Retina (tissue), 1 donor: ENCODE measurements around the gene CHRNE.

Source experiments
- DNase-seq: peaks from one replicate; pipeline ENCODE4 v3.0.0-alpha.2; 2016

The CHRNE gene

DNA sequence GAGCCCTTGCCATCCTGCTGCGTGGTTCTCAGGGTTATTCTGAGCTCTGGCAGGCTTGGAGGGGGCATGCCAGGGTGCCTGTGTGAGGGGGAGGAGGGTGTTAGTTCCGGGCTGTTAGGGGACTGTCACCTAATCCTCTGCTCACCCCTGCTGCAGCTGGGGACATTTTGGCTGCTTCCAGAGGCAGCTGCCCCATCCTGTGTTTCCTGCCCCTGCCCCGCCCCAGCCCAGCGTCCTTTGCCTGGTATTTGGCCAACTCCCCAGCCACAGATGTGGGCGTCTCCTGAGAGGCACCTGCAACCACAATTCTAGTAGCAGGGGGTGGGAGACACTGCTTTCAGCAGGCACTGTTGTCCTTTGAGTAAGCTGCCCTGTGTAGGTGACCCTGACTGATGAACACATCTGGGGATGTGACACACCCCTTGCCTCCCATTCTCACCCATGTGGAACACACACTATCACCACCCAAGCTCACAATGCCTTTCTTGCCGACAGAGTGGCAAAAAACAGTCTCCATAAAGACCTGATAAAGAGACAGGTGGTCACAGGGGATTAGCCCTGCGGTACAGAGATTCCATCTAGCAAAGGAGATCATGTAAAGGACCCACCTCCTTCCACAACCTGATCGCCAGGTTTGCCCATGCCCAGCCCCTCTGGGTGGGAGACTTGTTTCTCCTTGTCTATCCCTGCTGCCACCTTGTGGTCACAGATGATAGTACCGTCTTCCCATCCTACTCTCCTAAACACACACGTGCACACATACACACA, at the start of gene CHRNE:
CHRNE (minus strand) TSS at position 48 of the 768 bp plus-strand sequence; CDS start at position 13, 35 bp downstream.
- peak; percentile 80 for DNase-seq

DNA sequence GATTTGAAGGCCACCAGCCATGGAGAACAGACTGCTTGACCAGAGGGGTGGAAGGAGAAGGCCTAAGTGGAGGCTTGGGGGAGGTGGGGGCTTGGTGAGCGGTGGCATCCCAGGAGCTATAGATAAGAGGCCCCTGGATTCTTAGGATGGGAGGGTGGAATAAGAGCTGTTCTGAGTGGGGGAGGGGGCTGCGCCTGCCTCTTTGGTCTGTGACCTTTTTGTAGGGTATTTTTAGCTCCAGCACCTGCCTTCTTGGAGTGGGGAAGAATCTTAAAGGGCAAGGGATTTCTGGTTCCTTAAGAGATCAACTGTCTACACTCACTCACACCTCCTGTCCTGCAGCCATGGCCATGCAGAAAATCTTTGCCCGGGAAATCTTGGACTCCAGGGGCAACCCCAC, 48.6 kb upstream of the CHRNE start:
- no peak for DNase-seq

DNA sequence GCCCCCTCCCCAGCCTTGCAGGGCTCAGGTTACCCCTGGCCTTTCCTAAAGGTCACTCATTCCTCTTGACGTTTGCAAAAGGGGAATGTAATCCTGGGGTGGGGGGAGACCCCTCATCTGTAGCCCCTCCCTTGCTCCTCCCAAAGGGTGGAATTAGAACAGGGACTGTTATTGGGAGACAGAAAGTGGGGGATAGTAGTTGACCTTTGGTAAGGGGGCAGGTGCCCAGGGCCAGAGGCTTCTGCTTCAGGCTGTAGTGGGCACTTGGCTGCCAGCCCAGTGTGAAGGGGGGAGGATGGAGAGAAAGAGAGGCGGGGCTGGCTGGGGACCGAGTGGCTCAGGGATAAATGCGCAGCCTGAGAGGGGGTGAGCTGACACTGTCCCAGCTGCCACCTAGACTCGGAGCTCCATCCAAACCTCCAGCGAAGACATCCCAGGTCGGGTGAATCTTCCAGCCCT, 47.9 kb upstream of the CHRNE start, which contains the start of gene ENO3:
ENO3 (plus strand) TSS at position 374 of the 459 bp plus-strand sequence. CDS start 711 bp downstream, outside the sequence.
- DNase-seq = peak; percentile 24

- DNase-seq = peak; percentile 62
Measured at GRCh38 chr17:4950075-4950745, 47.3 kb upstream of the CHRNE start.

GRCh38 chr17:4949321-4950074, 46.6 kb upstream of the CHRNE start:
- peak; percentile 73 for DNase-seq

GRCh38 chr17:4948931-4949320, 46.0 kb upstream of the CHRNE start:
- DNase-seq = peak; percentile 92

- peak; percentile 86 for DNase-seq
Measured at GRCh38 chr17:4948166-4948930, 45.5 kb upstream of the CHRNE start, which contains the start of gene PFN1. Gene PFN1 (minus strand): TSS chr17:4948530. CDS start chr17:4948394, 136 bp downstream.

DNA sequence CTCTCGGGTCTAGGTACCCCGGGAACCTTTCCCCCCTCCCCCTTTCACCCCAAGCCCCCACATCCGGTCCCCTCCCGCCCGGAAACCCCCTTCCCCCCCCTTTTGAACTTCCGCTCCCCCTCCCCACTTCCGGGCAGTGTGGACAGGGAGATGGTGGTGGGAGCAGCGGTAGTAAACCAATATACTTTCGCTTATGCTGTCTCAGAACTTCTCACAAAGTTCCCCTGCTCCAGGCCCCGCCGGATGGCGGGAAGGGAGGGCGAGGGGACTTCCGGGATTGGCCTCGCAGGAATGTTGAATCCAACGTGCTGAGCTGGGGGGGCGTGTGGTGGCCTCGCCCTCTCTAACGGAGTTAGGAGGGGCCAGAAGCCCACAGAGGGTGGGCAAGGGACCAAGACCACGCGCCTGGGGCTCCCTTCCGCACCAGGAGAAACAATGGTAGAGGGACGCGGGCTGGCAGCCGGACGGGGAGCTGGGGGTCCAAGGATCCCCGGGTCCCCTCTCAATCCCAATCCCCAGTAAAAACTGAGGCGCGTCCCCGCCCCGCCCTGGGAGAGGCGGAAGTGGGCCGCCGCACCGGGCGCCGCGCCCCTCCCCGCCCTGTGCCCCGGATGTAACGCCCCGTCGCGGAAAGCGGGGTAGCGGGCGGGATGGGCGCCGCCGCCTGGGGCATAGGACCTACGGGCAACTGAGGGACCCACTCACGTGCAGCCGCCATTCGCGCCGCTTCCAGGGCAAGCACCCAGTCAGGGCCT, 44.7 kb upstream of the CHRNE start:
- peak; percentile 66 for DNase-seq

GRCh38 chr17:4947010-4947410, 44.1 kb upstream of the CHRNE start:
- DNase-seq = no peak

GRCh38 chr17:4946312-4946976, 43.5 kb upstream of the CHRNE start:
- no peak for DNase-seq

- no peak for DNase-seq
Measured at GRCh38 chr17:4945944-4946280, 43.0 kb upstream of the CHRNE start.

DNA sequence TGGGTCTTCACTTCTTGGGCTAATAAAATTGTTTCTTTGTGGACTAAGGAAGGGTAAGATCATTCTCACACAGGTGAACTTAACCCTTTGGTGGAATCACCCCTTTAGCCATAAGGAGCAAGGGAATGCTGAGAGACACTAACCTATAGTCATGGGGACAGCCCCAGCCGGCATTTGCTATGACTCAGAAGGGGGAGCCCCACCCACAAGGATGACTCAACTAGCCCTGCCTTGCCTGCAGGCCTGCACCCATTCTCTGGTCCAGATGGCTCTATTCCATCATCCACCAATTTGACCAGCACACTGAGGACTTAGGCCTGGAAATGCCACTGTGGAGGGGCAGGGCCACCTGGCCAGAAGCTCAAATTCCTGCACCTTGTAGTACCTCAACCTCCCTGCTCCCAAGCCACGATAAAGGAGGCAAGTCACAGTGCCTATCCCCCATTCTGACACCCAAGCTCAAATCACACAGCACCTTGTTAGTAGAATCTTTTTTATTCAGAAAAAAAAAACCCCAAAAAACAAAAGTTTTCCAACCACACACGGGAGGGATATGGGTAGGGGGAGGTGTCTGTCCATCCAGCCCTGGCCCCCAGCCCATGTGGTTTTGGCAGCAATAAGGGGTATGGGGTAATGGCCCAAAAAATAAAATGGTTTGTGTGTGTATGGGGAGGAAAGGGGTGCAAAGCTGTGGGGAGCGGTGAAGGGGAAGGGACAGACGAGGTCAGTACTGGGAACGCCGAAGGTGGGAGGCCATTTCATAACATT, 42.5 kb upstream of the CHRNE start:
- no peak for DNase-seq

DNA sequence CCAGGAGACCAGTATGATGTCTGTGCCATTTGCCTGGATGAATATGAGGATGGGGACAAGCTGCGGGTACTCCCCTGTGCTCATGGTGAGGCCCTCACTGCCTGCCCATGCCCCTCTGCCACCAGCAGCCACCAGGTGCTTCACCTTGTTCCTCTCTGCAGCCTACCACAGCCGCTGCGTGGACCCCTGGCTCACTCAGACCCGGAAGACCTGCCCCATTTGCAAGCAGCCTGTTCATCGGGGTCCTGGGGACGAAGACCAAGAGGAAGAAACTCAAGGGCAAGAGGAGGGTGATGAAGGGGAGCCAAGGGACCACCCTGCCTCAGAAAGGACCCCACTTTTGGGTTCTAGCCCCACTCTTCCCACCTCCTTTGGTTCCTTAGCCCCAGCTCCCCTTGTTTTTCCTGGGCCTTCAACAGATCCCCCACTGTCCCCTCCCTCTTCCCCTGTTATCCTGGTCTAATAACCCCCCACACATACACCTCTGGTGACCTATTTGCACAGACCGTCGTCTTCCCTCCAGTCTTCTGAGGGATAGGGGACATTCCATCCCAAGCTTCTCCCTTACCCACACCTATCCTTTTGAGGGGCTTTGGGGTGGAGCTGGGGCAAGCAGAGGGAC, 41.8 kb upstream of the CHRNE start:
- DNase-seq = no peak

GRCh38 chr17:4944163-4944553, 41.3 kb upstream of the CHRNE start:
- no peak for DNase-seq

DNA sequence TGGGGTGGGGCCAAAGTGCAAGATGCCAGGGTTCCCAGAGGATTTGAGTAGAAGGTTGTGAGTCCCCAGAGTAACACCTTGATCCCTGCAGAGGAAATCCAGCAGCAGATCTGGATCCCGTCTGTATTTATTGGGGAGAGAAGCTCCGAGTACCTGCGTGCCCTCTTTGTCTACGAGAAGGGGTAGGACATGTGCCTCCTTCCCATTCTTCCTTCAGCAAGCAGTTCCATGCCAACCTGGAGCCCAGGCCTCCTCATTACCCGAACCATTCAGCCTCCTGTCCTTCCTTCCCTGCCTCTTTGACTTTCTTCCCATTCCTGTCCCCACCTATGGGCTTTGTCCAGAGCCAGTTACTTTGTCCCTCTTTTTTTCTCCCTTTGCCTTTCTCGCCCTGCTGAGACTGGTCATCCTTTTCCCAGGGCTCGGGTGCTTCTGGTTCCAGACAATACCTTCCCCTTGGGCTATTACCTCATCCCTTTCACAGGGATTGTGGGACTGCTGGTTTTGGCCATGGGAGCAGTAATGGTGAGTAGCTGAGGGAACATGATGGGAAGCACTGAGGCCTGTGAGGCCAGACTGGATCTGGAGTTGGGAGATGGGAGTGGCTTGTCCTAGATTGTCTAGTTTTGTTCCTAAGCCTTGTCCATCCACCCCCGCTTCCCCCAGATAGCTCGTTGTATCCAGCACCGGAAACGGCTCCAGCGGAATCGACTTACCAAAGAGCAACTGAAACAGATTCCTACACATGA, 40.0 kb upstream of the CHRNE start:
- no peak for DNase-seq

- DNase-seq = no peak
Measured at GRCh38 chr17:4941319-4941610, 38.4 kb upstream of the CHRNE start.

- no peak for DNase-seq
Measured at GRCh38 chr17:4940555-4941318, 37.8 kb upstream of the CHRNE start.

DNA sequence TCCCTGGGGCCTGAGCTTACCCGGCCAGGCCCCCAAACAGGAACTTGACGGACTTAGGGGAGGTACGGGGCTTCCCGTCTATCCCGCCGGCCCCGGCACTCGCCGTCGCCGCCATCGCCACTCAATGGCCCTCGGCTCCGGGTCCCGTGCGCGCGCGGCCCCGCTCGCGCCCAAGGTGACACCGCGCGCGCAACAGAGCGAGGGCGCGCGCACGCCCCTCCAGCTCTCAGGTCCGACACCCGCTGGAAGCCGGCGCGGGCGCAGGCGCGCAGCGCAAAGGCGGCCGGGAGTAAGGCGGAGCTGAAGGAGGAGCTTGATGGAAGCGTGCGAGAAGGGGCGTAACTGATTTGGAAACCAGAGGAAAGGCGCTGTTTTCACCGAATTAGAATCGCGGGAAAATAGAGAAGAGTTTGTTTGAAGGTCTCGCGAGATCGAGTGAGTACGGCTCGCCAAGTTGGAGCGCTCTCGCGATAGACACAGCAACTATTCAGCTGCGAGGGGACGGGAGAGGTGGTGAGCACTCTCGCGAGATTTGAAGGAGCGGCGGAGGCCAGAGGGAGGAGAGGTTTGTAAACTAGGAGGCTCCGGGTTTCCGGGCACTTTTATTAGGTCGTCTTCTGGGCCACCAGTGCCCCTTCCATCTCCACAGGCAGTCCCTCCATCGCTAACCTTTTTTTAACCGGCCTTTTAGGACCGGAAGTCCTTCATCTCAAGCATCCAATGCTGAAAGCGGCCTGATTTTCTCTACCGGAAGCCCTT, 37.1 kb upstream of the CHRNE start, which contains the start of the genes RNF167 and SLC25A11:
RNF167 (plus strand) TSS at position 473 of the 759 bp plus-strand sequence. CDS start 642 bp downstream, outside the sequence.
SLC25A11 (minus strand) TSS at position 251 of the 759 bp plus-strand sequence; CDS start at position 115, 136 bp downstream.
- DNase-seq = peak; percentile 99
